HG02870 (cell line): ENCODE results near the gene CTU2.
"Not testable (repeated sequence)": the region's sequence is repeated elsewhere in the genome, so short reads cannot be mapped to it uniquely, and the experiment has no call there.

Source experiments
- ATAC-seq: cut with Tn5 transposase; IDR thresholded peaks from one replicate; pipeline ENCODE4 v1.9.1; 2021; ENCODE audit warnings: mild to moderate bottlenecking, moderate library complexity; ENCODE audit not compliant: unreplicated experiment

Gene CTU2

GRCh38 chr16:88706229-88706964, at the start of gene CTU2, which contains the start of gene RNF166:
Gene CTU2, plus strand, starts transcription at chr16:88706503. Its CDS starts 28 bp downstream, at chr16:88706531.
Gene RNF166, minus strand, starts transcription at chr16:88706408. Its CDS starts 83 bp downstream, at chr16:88706325.
- peak; percentile 71 for ATAC-seq

DNA sequence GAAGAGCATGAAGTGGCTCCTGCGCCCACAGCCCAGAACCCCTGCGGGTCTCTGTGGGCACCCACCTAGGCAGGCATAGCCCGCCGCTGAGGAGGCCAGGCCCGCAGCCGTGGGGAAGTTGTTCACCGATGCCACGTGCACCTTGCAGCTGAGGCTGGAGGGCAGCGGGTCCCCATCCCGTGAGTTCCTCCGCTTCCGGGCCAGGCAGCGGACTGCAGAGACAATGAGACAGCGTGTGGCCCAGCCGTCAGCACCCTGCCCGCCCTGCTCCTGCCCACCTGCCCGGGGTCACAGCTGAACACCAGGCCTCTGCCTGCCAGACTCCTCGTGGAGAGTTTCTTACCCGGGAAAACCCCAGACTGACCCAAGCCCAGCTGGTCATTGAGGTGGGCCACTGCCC, 48.9 kb upstream of the CTU2 start:
- ATAC-seq: no peak

GRCh38 chr16:88658714-88659113, 47.6 kb upstream of the CTU2 start:
- no peak for ATAC-seq

GRCh38 chr16:88659160-88659559, 47.1 kb upstream of the CTU2 start:
- ATAC-seq: no peak

- ATAC-seq: no peak
Observed at GRCh38 chr16:88661468-88661867, 44.8 kb upstream of the CTU2 start.

DNA sequence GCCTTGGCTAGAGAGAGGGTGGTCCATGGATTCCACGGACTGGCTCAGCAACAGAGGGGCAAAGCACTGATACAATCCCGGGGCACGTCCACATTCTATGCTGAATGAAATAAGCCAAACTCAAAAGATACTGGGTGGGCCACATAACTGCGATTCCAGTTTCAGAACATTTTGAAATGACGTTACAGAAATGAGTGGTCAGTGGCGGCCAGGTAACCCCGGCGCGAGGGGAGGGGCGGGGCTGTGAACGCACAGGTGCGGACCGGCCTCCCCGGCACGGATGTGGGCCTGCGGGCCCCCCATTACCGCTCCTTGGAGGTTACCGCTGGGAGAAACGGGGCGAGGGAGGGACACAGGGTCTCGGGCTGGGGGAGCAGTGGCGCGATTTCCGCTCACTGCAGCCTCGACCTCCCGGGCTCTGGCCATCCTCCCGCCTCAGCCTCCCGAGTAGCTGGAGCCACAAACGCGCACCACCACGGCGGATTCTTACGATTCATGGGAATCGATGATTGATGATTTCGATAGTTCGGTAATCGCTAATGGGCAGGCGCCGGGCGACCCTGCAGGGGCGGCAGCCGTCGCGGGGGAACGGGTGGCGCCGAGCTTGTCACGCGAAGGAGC, 44.0 kb upstream of the CTU2 start:
- ATAC-seq: no peak

DNA sequence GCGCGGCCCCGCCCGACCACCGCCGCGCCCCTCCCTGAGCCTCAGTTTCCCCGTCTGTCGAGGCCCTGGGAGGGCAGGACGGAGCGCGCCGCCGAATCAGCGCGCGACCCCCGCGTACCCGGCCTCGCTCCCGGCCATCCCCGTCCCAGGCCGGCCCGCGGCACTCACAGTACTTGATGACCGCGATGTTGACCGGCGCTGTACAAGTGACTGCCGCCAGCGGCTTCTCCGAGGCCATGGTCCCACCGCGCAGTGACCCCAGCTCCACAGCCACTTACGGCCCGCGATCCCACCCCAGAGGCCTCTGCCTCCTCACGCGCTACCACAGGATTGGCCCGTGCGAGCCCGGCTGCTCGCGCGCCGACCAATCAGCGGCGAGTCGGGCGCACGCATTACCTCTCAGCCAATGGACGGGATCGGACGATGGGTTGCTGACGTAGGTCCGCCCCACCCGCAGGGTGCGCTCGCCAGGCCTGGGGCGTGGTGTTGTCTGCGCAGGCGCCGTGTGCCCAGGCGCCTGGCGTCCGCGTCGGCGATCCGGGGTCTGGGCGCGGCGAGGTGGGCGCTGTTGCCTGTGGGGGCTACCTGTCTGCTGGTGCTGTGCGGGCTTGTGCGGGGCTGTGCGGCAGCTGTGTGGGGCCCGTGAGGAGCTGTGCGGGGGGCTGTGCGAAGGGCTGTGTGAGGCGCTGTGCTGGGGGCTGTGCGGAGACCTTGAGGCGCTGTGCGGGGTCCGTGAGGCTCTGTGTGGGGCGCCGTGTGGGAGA, 43.3 kb upstream of the CTU2 start, which contains the start of gene MVD:
Gene MVD (minus strand): TSS at position 249 of the 764 bp plus-strand sequence. CDS start 11 bp downstream, at position 238.
- peak; percentile 91 for ATAC-seq

DNA sequence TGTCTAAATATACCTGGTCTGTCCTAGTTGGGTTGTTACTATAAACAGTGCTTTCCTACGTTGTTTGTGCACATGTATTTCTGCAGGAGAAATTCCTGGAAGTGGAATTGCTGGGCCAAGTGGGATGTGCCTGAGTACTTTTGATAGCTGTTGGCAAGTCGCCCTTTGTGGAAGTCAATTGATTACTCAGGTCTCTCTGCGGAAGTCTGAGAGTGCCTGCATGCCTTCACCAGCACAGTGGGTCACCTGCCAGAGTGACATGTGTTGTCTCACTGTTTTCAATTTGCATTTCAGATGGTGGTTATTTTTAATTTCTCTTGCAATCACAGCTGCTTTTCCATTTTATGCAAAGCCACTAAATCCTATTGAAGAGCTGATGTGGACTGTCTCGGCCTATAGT, 41.2 kb upstream of the CTU2 start:
- ATAC-seq: no peak

DNA sequence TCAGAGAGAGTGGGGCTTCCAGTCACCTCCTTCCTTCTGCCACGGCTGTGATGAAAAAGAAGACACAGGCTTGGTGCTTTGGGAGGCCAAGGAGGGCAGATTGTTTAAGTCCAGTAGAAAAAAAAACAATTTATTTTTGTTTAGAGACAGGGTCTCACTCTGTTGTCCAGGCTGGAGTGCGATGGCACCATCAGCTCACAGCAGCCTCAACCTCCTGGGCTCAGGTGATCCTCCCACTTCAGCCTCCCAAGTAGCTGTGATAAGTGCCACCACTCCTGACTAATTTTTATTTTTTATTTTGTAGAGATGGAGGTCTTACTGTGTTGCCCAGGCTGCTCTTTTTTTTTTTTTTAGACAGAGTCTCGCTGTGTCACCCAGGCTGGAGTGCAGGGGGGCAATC, 40.7 kb upstream of the CTU2 start:
- no peak for ATAC-seq

- ATAC-seq: no peak
Observed at GRCh38 chr16:88667461-88667860, 38.8 kb upstream of the CTU2 start.

GRCh38 chr16:88669493-88669892, 36.8 kb upstream of the CTU2 start:
- not testable (repeated sequence) for ATAC-seq

DNA sequence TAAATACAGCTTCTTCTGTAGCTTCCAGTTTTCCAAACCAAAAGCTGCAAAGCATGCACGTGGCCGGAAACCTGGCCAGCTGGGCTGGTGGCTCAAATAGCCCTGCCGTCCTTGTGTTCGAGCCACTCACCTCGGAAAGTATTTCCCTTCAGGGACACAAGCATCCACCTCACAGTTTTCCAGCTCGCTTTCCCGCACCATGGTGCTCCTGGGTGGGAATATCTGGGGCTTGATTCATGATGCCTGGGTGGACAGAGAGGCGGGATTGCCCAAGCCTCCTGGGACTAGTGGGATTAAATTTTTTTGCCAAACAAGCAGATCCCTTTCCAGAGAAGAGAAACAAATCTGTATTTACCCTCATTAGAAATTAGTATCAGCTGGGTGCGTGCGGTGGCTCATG, 36.3 kb upstream of the CTU2 start:
- no peak for ATAC-seq

DNA sequence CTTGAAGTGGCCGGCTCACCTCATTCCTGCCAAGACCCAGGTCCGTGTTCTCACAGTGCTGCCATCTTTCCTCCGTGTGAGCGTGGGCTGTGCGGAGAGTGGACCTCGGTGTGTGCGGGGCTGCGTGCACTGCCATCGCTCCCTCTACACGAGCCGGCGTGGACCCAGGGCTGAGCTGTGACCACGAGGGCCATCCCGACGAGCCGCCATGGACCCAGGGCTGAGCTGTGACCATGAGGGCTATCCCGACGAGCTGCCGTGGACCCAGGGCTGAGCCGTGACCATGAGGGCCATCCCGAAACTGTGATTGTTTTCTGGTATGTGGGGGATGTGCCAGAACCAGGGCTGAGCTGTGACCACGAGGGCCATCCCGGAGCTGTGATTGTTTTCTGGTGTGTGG, 34.5 kb upstream of the CTU2 start:
- no peak for ATAC-seq

- ATAC-seq: no peak
Observed at GRCh38 chr16:88672776-88673175, 33.5 kb upstream of the CTU2 start.

DNA sequence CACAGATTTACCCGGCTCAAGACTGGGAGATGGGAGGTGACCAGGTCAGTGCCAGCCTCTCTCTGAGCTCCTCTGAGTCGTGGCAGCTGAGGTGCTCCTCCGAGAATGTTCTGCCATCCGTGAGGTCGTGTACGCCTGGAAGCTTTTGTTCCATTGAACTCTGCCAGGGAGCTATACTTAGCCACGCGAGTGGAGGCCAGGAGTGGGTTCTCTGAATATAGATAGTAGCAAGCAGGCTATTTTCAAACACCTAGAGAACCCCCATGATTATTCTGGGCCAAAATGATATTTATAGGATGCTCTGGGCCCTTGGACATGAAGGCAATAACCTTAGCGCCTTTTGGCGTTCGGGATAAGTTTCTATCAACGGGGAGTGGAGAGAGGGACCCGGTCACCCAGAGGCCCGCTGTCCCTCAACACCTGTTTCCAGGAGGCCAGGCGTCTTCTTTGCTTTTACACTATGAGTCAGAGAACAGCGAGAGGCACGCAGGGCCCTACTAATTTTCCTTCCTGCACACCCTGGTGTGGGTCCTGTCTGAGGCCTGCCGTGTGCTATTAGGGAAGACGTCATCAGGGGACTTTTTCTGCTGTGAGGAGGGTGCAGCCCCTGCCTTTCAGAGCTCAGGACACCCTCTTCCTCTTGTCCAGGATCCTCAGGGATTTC, 32.5 kb upstream of the CTU2 start:
- ATAC-seq: peak; percentile 83

DNA sequence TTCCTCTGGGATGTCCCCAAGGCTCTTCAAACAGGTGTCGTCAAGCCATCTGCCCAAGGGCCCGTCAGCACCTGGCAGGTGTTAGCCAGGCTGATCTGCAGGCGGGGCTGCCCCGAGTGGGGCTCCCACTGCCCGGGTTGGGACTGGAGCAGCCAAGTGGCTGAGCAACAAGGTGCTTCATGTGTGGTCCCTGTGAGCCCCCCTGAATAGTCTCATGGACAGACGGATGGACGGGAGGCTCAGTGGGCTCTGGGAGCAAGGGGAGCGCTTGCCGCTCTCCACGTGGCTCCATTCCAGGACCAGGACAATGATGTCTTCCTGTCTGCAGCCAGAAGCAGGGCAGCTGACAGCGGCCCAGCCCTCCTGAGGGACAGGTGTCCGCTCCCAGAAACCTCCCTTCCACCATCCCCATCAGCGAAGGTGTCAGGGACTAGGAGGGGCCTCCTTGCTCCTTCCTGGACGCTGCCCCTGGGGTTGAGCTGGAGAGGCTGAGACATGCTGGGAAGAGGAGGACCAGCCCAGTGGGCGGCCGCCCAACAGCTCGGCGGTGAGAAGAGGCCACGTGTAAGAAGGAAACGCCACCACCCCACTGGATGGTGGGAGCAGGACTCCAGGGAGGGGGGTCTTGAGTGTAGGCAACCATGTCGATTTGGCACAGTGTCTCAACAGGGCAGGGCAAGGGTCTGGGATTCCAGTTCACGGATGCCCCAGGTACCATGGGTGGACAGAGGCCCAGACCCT, 29.6 kb upstream of the CTU2 start:
- ATAC-seq: no peak

DNA sequence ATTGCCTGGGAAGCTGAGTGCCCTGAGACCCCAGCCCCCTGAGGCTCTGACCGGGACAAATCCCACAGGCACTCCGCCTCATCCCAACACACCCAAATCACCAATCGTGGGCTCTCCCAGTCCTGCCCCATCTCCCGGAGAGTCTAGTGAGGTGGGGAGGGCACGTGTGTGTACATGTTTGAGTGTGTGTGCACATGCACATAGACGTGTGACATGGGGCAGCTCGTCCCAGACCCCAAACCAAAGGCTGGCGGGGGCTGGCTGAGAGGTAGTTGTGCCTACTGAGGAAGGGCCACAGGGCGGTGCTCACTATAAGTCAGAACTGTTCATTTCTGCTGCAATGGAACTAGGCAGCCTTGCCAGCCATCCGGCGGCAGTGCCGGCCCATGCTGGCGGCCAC, 28.6 kb upstream of the CTU2 start:
- no peak for ATAC-seq

DNA sequence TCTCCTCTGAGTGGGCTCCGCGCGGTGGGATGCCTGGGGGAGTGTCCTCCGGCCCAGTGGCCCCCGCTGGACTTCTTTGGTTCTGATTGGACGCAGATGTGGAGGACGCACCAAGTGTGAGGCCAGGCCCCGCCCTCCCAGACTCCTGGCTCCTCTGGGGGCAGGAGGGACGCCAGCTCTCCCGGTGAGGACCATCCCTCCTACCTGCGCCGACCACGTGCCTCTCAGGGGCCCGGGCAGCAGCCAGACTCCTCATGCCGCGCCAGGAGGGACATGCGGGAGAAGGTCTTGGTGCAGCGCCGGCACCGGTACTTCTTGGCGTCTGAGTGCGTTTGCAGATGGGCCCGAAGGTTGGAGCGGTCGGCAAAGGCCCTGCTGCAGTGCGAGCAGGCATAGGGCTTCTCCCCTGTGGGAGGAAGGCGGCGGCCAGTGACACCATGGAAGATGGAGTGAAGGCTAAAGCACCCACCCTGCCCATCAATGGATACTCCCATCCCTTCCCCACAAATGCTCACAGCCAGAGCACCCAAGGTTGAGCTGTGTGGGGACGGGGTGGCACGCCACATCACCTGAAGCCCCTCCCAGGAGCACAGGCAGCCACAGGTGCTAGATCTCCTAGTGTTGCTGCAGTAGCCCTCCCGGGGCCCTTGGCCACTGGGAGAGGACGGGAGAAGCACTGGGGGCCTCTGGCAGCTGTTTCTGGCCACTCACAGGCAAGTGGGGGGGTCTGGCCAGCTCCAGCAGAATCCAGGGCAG, 27.9 kb upstream of the CTU2 start:
- no peak for ATAC-seq

GRCh38 chr16:88680554-88681083, 25.7 kb upstream of the CTU2 start:
- no peak for ATAC-seq
